Measurements from ENCODE around the gene ZBTB7C.

The ZBTB7C gene

DNA sequence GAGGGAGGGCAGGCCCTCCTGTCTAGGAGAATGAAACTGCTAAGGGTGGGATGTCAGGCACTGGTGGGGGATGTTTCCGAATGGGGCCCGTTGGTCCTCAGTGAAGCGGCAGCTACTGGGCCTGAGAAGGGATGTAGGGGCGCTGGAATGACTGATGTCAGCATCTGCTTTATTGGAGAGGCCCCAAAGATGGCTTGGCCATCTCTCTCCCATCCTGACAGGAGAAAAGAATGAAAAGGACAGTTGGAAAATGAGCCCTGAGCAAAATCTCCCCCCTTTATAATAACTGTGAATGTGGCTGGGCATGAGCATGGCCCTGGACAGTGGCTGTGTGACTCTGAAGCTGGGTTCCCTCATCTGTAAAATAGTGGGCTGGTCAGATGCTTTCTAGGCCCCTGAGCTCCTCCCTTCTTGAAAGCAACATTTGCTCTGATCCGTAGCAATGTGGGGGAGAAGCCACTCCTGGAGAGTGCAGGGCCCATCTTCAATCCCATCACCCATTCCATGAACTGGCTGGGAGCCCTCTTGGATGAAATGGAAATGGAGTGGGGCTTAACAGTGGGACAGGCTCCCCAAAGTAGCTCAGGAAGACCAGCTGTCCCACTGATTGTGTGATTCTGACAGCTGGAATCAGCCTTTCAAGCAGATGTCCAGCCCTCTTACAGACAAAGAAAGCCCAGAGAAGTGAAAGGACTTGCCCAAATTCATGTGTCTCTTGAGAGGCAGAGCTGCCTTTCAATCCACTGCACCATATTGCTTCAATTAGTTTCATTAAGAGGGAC, 246.0 kb downstream of the ZBTB7C start:
- H3K27ac ChIP-seq (ENCODE audit: extremely low read depth, low read depth, low read length), result peak overlapping the region; percentile 73; the same call in 1 of the 2 replicates
- ChIA-PET POLR2A (interaction anchor here (2.6 kb wide), 1 partner anchor 11 kb away, joined by 17 read pairs; no protein-coding TSS in a partner anchor), CTCF (interaction anchor here (0.7 to 2.0 kb wide), 4 partner anchors 9 to 391 kb away, joined by 3 to 6 read pairs (median 4); no protein-coding TSS in a partner anchor)
- H3K4me1 ChIP-seq (ENCODE audit: control insufficient read depth, insufficient read depth, low read length), result peaks cover 7% of the 10 kb centered on the region; the same call in 1 of the 2 replicates
- no peaks in the 10 kb centered on the region for H3K9me3 ChIP-seq (ENCODE audit: control insufficient read depth, insufficient read depth, low read depth, low read length)
- TF ChIP-seq PRDM1 (tag by site-specific recombination; IDR thresholded peaks at IDR 0.05) (0 out of 2 replicates have a peak, but pooled peaks have one; percentile 20), HOXD13 (CRISPR knock-in tag; IDR thresholded peaks at IDR 0.05; ENCODE audit: borderline replicate concordance) (no peak)
- no peak overlapping the region for H3K4me3 ChIP-seq (ENCODE audit: low read depth, low read length)
- no peaks in the 10 kb centered on the region for H3K36me3 ChIP-seq (ENCODE audit: control insufficient read depth in 2 of 2, insufficient read depth in 1 of 2, low read length in 2 of 2)

DNA sequence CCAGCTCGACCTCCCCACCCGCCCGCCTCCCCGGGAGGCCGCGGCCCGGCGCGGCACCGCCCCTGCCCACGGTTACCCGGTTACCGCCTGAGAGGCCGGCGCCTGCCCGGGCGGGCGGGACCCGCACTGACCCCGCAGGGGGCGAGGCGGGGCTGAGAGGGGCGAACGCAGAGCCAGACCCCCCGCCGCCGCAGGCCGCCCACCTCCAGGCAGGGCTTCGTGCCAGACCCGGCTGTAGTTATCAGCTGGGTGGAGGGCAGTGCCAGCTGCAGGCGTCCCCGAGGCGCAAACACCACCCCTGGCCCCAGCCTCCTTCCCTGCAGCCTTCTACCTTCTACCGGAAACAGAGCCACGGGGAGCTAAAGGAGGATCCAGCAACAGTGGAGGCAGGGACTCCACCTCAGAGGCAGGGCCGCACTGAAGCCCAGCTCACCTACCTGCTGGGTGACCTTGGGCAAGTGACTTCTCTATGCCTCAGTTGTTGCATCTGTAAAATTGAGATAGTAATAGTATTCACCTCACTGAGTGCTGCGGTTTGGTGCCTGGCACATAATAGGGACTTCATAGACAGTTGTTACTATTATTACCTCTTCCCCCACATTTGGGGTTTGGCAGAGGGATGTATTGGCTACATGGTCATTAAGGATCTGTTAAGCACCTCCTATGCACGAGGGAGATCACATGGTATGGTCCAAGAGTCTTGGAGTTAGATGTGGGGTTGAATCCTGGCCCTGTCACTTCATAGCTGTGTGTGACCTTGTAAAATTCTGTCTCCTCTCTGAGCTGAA, 247.1 kb downstream of the ZBTB7C start:
- Histone ChIP-seq H3K4me3 (ENCODE audit: low read depth, low read length) (peak overlapping the region; percentile 52), H3K9me3 (ENCODE audit: control insufficient read depth, insufficient read depth, low read depth, low read length) (no peaks in the 10 kb centered on the region), H3K4me1 (ENCODE audit: control insufficient read depth, insufficient read depth, low read length) (peaks cover 9% of the 10 kb centered on the region; the same call in 1 of the 2 replicates), H3K36me3 (ENCODE audit: control insufficient read depth in 2 of 2, insufficient read depth in 1 of 2, low read length in 2 of 2) (no peaks in the 10 kb centered on the region), H3K27ac (ENCODE audit: extremely low read depth, low read depth, low read length) (peak overlapping the region; percentile 73; the same call in 1 of the 2 replicates)
- POLR2A ChIA-PET, result interaction anchor here (0.5 to 2.6 kb wide), 7 partner anchors 10 to 635 kb away, joined by 3 to 17 read pairs (median 5); no protein-coding TSS in a partner anchor
- CTCF ChIA-PET, result interaction anchor here (1.0 to 2.0 kb wide), 3 partner anchors 10 to 390 kb away, joined by 4 to 6 read pairs (median 4); no protein-coding TSS in a partner anchor
- TF ChIP-seq, protein P1, sequence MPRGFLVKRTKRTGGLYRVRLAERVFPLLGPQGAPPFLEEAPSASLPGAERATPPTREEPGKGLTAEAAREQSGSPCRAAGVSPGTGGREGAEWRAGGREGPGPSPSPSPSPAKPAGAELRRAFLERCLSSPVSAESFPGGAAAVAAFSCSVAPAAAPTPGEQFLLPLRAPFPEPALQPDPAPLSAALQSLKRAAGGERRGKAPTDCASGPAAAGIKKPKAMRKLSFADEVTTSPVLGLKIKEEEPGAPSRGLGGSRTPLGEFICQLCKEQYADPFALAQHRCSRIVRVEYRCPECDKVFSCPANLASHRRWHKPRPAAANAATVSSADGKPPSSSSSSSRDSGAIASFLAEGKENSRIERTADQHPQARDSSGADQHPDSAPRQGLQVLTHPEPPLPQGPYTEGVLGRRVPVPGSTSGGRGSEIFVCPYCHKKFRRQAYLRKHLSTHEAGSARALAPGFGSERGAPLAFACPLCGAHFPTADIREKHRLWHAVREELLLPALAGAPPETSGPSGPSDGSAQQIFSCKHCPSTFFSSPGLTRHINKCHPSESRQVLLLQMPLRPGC (tag by site-specific recombination; IDR thresholded peaks at IDR 0.05), result no peak
- TF ChIP-seq SP3 (tag by site-specific recombination; IDR thresholded peaks at IDR 0.05) (peak; percentile 43; the same call in 1 of the 2 replicates), GLI4 (tag by site-specific recombination; IDR thresholded peaks at IDR 0.05) (no peak), ZNF521 (tag by site-specific recombination; IDR thresholded peaks at IDR 0.05) (no peak), ZNF596 (tag by site-specific recombination; IDR thresholded peaks at IDR 0.05) (0 out of 2 replicates have a peak, but pooled peaks have one; percentile 15), ZNF561 (tag by site-specific recombination; IDR thresholded peaks at IDR 0.05; ENCODE audit: borderline replicate concordance) (0 out of 2 replicates have a peak, but pooled peaks have one; percentile 13), ZSCAN16 (tag by site-specific recombination; IDR thresholded peaks at IDR 0.05) (0 out of 2 replicates have a peak, but pooled peaks have one; percentile 12), ZNF335 (tag by site-specific recombination; conservative IDR thresholded peaks at IDR 0.05) (peak; percentile 36; the same call in 1 of the 2 replicates), ZNF654 (tag by site-specific recombination; IDR thresholded peaks at IDR 0.05; ENCODE audit: low read depth) (no peak), GLIS2 (tag by site-specific recombination; IDR thresholded peaks at IDR 0.05) (peak; percentile 87), YY2 (tag by site-specific recombination; IDR thresholded peaks at IDR 0.05) (no peak), ZIC2 (tag by site-specific recombination; IDR thresholded peaks at IDR 0.05) (peak; percentile 89)
- TF ChIP-seq, protein P2, sequence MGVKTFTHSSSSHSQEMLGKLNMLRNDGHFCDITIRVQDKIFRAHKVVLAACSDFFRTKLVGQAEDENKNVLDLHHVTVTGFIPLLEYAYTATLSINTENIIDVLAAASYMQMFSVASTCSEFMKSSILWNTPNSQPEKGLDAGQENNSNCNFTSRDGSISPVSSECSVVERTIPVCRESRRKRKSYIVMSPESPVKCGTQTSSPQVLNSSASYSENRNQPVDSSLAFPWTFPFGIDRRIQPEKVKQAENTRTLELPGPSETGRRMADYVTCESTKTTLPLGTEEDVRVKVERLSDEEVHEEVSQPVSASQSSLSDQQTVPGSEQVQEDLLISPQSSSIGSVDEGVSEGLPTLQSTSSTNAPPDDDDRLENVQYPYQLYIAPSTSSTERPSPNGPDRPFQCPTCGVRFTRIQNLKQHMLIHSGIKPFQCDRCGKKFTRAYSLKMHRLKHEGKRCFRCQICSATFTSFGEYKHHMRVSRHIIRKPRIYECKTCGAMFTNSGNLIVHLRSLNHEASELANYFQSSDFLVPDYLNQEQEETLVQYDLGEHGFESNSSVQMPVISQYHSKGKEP (tag by site-specific recombination; IDR thresholded peaks at IDR 0.05), result 0 out of 2 replicates have a peak, but pooled peaks have one; percentile 4
- TF ChIP-seq, protein P3, sequence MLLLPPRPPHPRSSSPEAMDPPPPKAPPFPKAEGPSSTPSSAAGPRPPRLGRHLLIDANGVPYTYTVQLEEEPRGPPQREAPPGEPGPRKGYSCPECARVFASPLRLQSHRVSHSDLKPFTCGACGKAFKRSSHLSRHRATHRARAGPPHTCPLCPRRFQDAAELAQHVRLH (tag by site-specific recombination; IDR thresholded peaks at IDR 0.05), result 0 out of 2 replicates have a peak, but pooled peaks have one; percentile 65
- TF ChIP-seq, protein P4, sequence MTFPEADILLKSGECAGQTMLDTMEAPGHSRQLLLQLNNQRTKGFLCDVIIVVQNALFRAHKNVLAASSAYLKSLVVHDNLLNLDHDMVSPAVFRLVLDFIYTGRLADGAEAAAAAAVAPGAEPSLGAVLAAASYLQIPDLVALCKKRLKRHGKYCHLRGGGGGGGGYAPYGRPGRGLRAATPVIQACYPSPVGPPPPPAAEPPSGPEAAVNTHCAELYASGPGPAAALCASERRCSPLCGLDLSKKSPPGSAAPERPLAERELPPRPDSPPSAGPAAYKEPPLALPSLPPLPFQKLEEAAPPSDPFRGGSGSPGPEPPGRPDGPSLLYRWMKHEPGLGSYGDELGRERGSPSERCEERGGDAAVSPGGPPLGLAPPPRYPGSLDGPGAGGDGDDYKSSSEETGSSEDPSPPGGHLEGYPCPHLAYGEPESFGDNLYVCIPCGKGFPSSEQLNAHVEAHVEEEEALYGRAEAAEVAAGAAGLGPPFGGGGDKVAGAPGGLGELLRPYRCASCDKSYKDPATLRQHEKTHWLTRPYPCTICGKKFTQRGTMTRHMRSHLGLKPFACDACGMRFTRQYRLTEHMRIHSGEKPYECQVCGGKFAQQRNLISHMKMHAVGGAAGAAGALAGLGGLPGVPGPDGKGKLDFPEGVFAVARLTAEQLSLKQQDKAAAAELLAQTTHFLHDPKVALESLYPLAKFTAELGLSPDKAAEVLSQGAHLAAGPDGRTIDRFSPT (tag by site-specific recombination; IDR thresholded peaks at IDR 0.05), result 0 out of 2 replicates have a peak, but pooled peaks have one; percentile 57
- TF ChIP-seq, protein P5, sequence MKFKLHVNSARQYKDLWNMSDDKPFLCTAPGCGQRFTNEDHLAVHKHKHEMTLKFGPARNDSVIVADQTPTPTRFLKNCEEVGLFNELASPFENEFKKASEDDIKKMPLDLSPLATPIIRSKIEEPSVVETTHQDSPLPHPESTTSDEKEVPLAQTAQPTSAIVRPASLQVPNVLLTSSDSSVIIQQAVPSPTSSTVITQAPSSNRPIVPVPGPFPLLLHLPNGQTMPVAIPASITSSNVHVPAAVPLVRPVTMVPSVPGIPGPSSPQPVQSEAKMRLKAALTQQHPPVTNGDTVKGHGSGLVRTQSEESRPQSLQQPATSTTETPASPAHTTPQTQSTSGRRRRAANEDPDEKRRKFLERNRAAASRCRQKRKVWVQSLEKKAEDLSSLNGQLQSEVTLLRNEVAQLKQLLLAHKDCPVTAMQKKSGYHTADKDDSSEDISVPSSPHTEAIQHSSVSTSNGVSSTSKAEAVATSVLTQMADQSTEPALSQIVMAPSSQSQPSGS (tag by site-specific recombination; IDR thresholded peaks at IDR 0.05; ENCODE audit: low read depth), result no peak
- TF ChIP-seq, protein P6, sequence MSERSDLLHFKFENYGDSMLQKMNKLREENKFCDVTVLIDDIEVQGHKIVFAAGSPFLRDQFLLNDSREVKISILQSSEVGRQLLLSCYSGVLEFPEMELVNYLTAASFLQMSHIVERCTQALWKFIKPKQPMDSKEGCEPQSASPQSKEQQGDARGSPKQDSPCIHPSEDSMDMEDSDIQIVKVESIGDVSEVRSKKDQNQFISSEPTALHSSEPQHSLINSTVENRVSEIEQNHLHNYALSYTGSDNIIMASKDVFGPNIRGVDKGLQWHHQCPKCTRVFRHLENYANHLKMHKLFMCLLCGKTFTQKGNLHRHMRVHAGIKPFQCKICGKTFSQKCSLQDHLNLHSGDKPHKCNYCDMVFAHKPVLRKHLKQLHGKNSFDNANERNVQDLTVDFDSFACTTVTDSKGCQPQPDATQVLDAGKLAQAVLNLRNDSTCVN (tag by site-specific recombination; optimal IDR thresholded peaks at IDR 0.05), result peak; percentile 45
- TF ChIP-seq, protein P7, sequence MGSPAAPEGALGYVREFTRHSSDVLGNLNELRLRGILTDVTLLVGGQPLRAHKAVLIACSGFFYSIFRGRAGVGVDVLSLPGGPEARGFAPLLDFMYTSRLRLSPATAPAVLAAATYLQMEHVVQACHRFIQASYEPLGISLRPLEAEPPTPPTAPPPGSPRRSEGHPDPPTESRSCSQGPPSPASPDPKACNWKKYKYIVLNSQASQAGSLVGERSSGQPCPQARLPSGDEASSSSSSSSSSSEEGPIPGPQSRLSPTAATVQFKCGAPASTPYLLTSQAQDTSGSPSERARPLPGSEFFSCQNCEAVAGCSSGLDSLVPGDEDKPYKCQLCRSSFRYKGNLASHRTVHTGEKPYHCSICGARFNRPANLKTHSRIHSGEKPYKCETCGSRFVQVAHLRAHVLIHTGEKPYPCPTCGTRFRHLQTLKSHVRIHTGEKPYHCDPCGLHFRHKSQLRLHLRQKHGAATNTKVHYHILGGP (tag by site-specific recombination; IDR thresholded peaks at IDR 0.05), result no peak
